MM.1S (cell line): ENCODE measurements around the gene NPVF.
A peak's percentile ranks its signal among the peaks of the same experiment; 100 is the strongest.

Source experiments
- DNase-seq: peaks from one replicate; pipeline ENCODE4 v3.0.0-alpha.2; 2015
- H2AFZ ChIP-seq: fragments of 300-600 bp; sonication (generic); 2 replicates; pipeline ENCODE4 v1.6.0; 2016; ENCODE audit warnings: antibody characterized with exemption, low read length
- H3F3A ChIP-seq: fragments of 300-600 bp; sonication (generic); 2 replicates; pipeline ENCODE4 v1.6.1; 2016; ENCODE audit warnings: mild to moderate bottlenecking, antibody characterized with exemption, low read length, moderate library complexity, mixed read lengths; ENCODE audit not compliant: insufficient read depth
- H3K27ac ChIP-seq: fragments of 300-600 bp; sonication (generic); 2 replicates; pipeline ENCODE4 v1.5.1; 2016; ENCODE audit warnings: mild to moderate bottlenecking, low read length
- H3K27me3 ChIP-seq: fragments of 300-600 bp; sonication (generic); replicated peaks from 2 replicates; pipeline ENCODE4 v1.6.0; 2016; ENCODE audit warnings: low read length; ENCODE audit not compliant: insufficient read depth
- H3K36me3 ChIP-seq: fragments of 300-600 bp; sonication (generic); replicated peaks from 2 replicates; pipeline ENCODE4 v1.6.1; 2016; ENCODE audit warnings: mild to moderate bottlenecking, low read length, mixed read lengths; ENCODE audit not compliant: insufficient read depth
- H3K4me1 ChIP-seq: fragments of 300-600 bp; sonication (generic); 2 replicates; pipeline ENCODE4 v1.6.1; 2016; ENCODE audit warnings: low read length, mixed read lengths
- H3K4me2 ChIP-seq: fragments of 300-600 bp; sonication (generic); 2 replicates; pipeline ENCODE4 v1.6.0; 2016; ENCODE audit warnings: low read depth, low read length
- H3K4me3 ChIP-seq: fragments of 300-600 bp; sonication (generic); 2 replicates; pipeline ENCODE4 v1.5.1; 2016; ENCODE audit warnings: low read length, mixed read lengths
- H3K79me2 ChIP-seq: fragments of 300-600 bp; sonication (generic); 2 replicates; pipeline ENCODE4 v1.6.1; 2016; ENCODE audit warnings: mixed run types, low read length, mixed read lengths
- H3K9ac ChIP-seq: fragments of 300-600 bp; sonication (generic); 2 replicates; pipeline ENCODE4 v1.6.1; 2016; ENCODE audit warnings: low read length, mixed read lengths
- H3K9me2 ChIP-seq: fragments of 300-600 bp; sonication (generic); replicated peaks from 2 replicates; pipeline ENCODE4 v1.6.1; 2016; ENCODE audit warnings: mild to moderate bottlenecking, low read length, mixed read lengths; ENCODE audit not compliant: insufficient read depth
- H3K9me3 ChIP-seq: fragments of 300-600 bp; sonication (generic); replicated peaks from 2 replicates; pipeline ENCODE4 v1.6.1; 2016; ENCODE audit warnings: mild to moderate bottlenecking, low read length, mixed read lengths; ENCODE audit not compliant: insufficient read depth
- H4K20me1 ChIP-seq: fragments of 300-600 bp; sonication (generic); 2 replicates; pipeline ENCODE4 v1.6.1; 2016; ENCODE audit warnings: mild to moderate bottlenecking, low read length, moderate library complexity, mixed read lengths; ENCODE audit not compliant: insufficient read depth
- EZH2 ChIP-seq: fragments of 300-600 bp; sonication (generic); optimal IDR thresholded peaks from 2 replicates; pipeline ENCODE3; 2017; ENCODE audit warnings: low read depth, mild to moderate bottlenecking, antibody characterized with exemption, low read length, mixed read lengths
- EZH2phosphoT487 ChIP-seq: fragments of 300-600 bp; sonication (generic); IDR thresholded peaks from 2 replicates; pipeline ENCODE4 v1.6.1; 2018; ENCODE audit warnings: antibody characterized with exemption, low read length
- TF ChIP-seq, protein P1 (sequence below): fragments of 300-600 bp; sonication (generic); IDR thresholded peaks from 2 replicates; pipeline ENCODE4 v1.5.1; 2016; ENCODE audit warnings: antibody characterized with exemption, low read length, mixed read lengths

Gene NPVF

GRCh38 chr7:25181532-25181931 lies 46.8 kb downstream of the NPVF start:
- DNase-seq: no peak
- no peak overlapping the region for H2AFZ ChIP-seq
- H3K9me3 ChIP-seq: no peaks in the 10 kb centered on the region
- H3K4me3 ChIP-seq: no peak overlapping the region
- H3K27ac ChIP-seq: no peak overlapping the region
- no peaks in the 10 kb centered on the region for H3K9me2 ChIP-seq
- H3K4me1 ChIP-seq: peaks cover 6% of the 10 kb centered on the region
- TF ChIP-seq EZH2: no peak
- TF ChIP-seq, protein P1, sequence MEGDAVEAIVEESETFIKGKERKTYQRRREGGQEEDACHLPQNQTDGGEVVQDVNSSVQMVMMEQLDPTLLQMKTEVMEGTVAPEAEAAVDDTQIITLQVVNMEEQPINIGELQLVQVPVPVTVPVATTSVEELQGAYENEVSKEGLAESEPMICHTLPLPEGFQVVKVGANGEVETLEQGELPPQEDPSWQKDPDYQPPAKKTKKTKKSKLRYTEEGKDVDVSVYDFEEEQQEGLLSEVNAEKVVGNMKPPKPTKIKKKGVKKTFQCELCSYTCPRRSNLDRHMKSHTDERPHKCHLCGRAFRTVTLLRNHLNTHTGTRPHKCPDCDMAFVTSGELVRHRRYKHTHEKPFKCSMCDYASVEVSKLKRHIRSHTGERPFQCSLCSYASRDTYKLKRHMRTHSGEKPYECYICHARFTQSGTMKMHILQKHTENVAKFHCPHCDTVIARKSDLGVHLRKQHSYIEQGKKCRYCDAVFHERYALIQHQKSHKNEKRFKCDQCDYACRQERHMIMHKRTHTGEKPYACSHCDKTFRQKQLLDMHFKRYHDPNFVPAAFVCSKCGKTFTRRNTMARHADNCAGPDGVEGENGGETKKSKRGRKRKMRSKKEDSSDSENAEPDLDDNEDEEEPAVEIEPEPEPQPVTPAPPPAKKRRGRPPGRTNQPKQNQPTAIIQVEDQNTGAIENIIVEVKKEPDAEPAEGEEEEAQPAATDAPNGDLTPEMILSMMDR: no peak
- H3F3A ChIP-seq: no peaks in the 10 kb centered on the region
- H3K27me3 ChIP-seq: no peaks in the 10 kb centered on the region
- no peak overlapping the region for H3K4me2 ChIP-seq
- H4K20me1 ChIP-seq: no peaks in the 10 kb centered on the region
- no peak overlapping the region for H3K9ac ChIP-seq
- H3K36me3 ChIP-seq: no peaks in the 10 kb centered on the region
- no peaks in the 10 kb centered on the region for H3K79me2 ChIP-seq

DNA sequence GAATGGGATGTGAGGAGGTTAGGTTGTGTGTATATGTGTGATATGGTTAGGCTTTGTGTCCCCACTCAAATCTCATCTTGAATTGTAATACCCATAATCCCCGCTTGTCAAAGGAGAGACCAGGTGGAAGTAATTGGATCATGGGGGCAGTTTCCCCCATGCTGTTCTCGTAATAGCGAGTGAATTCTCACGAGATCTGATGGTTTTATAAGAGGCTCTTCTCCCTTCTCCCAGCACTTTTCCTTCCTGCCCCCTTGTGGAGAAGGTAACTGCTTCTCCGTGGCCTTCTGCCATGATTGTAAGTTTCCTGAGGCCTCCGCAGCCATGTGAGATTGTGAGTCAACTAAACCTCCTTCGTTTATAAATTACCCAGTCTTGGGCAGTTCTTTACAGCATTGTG lies 47.3 kb downstream of the NPVF start:
- peak overlapping the region; percentile 72 for H3K4me3 ChIP-seq

GRCh38 chr7:25180592-25180923 lies 47.7 kb downstream of the NPVF start:
- no peaks in the 10 kb centered on the region for H3K79me2 ChIP-seq
- H3F3A ChIP-seq: no peaks in the 10 kb centered on the region
- H4K20me1 ChIP-seq: no peaks in the 10 kb centered on the region
- H3K27me3 ChIP-seq: no peaks in the 10 kb centered on the region
- no peaks in the 10 kb centered on the region for H3K36me3 ChIP-seq
- H2AFZ ChIP-seq: peak overlapping the region; percentile 99
- H3K4me3 ChIP-seq: peak overlapping the region; percentile 72
- no peaks in the 10 kb centered on the region for H3K9me2 ChIP-seq
- peaks cover 6% of the 10 kb centered on the region for H3K4me1 ChIP-seq
- H3K9me3 ChIP-seq: no peaks in the 10 kb centered on the region
- no peak overlapping the region; the same call in 1 of the 2 replicates for H3K27ac ChIP-seq
- TF ChIP-seq EZH2phosphoT487 (no peak), EZH2 (no peak)
- TF ChIP-seq, protein P1: no peak
- peak overlapping the region; percentile 62 for H3K9ac ChIP-seq
- no peak for DNase-seq
- peak overlapping the region; percentile 92 for H3K4me2 ChIP-seq

More for the DNA sequence above, 47.3 kb downstream of the NPVF start:
- Histone ChIP-seq H3F3A (no peaks in the 10 kb centered on the region), H3K36me3 (no peaks in the 10 kb centered on the region), H3K27me3 (no peaks in the 10 kb centered on the region), H3K4me2 (peak overlapping the region; percentile 92), H3K9me2 (no peaks in the 10 kb centered on the region), H4K20me1 (no peaks in the 10 kb centered on the region), H2AFZ (peak overlapping the region; percentile 99), H3K4me1 (peaks cover 6% of the 10 kb centered on the region), H3K27ac (no peak overlapping the region), H3K9me3 (no peaks in the 10 kb centered on the region), H3K79me2 (no peaks in the 10 kb centered on the region), H3K9ac (no peak overlapping the region)
- TF ChIP-seq EZH2 (no peak), EZH2phosphoT487 (no peak)
- TF ChIP-seq, protein P1: no peak
- no peak for DNase-seq
